AG09319 (cell line): ENCODE results near the gene ARHGAP10.
A peak's percentile ranks its signal among the peaks of the same experiment; 100 is the strongest.

Experiments used
- DNase-seq: peaks from one replicate; pipeline ENCODE4 v3.0.0-alpha.2; 2010; ENCODE audit warnings: low read depth; ENCODE audit errors: extremely low read depth
- TF ChIP-seq, protein P1 (sequence below): IDR thresholded peaks from 2 replicates; pipeline ENCODE4 v1.5.1; 2011; ENCODE audit warnings: low read depth, mild to moderate bottlenecking, inconsistent platforms, low read length, moderate library complexity

The ARHGAP10 gene

DNA sequence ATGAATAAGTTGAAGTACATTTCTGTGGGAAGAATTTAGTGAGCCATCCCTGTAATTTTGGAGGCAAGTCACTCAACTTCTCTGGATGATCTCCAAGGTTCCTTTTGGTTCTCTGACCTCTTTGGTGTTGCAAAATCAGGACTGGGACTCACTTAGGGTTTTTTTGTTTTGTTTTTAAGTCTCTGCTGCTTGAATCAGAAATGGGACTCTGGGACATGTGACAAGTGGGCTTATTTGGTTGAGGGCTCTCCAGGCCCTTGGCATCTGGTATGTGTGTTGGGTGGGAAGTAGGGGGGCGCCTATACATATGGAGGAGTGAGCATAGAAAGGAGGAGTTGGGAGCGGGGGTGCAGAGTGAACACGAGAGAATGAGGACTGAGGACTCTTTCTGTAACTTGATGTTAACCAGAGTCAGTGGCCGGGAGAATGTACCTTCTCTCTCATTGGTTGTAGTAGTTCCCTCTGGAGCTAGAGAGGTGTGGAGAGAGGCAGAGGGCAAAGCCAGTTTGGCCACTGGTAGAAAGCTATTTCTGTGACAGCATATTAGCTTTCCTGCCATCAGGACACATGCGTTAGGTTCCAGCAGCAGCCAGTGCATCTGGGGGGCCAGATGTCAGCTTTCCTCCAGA lies 1.9 kb downstream of the ARHGAP10 start:
- DNase-seq: no peak
- TF ChIP-seq, protein P1, sequence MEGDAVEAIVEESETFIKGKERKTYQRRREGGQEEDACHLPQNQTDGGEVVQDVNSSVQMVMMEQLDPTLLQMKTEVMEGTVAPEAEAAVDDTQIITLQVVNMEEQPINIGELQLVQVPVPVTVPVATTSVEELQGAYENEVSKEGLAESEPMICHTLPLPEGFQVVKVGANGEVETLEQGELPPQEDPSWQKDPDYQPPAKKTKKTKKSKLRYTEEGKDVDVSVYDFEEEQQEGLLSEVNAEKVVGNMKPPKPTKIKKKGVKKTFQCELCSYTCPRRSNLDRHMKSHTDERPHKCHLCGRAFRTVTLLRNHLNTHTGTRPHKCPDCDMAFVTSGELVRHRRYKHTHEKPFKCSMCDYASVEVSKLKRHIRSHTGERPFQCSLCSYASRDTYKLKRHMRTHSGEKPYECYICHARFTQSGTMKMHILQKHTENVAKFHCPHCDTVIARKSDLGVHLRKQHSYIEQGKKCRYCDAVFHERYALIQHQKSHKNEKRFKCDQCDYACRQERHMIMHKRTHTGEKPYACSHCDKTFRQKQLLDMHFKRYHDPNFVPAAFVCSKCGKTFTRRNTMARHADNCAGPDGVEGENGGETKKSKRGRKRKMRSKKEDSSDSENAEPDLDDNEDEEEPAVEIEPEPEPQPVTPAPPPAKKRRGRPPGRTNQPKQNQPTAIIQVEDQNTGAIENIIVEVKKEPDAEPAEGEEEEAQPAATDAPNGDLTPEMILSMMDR: 0 out of 2 replicates have a peak, but pooled peaks have one; percentile 1

DNA sequence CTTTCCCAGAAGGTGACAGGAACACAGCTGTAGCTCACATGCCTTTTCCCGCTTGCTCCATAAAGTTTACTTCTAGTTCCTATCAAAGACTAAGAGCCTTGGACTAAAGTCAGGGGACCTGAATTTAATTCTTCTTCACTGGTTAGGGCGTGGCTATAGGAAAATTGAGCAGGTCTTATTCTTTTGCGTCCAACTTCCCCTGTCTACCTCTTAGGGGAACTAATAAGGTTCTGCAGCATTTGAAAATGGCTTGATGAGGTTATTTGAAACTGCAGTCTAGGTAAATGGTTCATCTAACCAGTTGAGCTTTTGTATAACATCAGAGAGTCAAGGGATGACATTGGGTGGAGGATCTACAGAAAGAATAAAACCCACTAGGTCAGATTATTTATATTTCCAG lies 2.6 kb downstream of the ARHGAP10 start:
- DNase-seq: no peak
- TF ChIP-seq, protein P1: no peak

DNA sequence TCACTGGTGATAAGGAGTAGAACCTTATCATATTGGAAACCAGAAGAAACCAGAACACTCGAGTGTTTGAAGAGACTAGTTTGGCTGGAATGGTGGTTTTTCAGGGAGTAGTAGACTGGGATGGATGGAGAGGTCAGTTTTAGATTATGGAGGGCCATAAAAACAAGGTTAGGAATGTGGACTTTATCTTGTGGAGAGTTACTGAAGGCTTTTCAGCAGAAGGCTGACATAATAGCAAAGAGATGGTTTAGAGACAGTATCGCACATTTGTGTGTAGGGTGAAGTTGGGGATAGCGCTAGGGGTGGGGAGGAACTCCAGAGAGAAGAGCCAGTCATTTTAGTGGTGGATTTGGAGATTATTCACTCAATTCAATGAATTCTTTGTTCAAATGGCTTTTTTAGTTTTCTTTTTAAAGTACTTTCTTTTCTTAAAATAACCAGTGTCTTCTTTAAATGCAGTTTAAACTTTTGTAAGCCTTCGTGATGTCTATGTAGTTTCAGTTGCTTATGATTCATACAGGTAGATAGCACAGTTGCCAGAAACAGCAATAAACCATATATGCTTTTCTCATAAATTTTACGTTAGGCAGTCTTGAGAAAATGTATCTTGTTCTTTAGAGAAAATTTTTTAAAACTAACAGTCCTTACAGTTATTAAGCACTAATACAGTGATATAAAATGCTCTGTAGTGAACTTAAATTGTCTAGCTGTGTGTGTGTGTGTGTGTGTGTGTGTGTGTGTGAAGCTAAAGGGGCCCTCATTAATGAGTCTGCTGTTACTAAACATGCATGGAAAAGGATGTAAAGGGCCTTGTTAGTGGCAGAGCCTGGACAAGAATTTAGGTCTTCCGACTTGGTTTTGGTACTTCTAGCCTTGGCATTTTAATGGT lies 3.8 kb downstream of the ARHGAP10 start:
- TF ChIP-seq, protein P1: no peak
- DNase-seq: no peak

DNA sequence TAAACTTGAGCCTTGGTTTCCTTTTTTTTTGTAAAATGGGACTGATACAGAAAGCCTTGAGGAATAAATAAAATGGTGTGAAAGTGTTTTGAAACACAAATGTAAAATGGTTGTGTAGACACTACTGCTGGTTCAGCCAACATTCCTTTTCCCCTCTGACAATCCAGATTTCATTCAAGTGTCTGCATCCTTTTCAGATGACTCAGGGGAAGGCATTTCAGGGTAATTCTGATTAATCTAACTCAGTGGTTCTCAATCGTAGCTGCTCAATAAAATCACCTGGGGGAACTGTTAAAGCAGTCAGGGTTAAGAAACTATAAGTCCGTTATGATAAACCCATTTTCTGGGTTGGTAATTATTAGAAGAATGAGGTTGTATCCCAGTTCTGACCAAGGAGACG lies 4.6 kb downstream of the ARHGAP10 start:
- TF ChIP-seq, protein P1: no peak
- no peak for DNase-seq

DNA sequence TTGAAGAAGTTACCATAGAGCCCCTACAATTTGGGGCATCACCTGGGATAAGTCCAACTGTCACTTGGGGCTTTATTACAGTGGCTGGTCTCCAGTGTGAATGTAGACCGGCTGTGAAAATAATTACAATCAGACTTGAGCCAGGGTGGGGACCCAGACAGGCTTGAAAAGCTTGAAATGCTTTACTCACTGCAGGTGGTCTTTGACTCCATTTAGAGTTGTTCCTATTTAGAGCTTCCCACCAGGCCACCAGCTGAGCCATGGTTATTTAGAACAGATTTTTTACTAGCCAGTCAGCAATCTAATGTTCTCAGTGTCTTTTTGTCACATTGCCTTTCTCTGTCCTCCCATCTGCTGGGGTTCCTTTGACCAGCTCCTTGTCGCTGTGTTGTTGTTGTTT lies 5.7 kb downstream of the ARHGAP10 start:
- no peak for DNase-seq
- TF ChIP-seq, protein P1: no peak

DNA sequence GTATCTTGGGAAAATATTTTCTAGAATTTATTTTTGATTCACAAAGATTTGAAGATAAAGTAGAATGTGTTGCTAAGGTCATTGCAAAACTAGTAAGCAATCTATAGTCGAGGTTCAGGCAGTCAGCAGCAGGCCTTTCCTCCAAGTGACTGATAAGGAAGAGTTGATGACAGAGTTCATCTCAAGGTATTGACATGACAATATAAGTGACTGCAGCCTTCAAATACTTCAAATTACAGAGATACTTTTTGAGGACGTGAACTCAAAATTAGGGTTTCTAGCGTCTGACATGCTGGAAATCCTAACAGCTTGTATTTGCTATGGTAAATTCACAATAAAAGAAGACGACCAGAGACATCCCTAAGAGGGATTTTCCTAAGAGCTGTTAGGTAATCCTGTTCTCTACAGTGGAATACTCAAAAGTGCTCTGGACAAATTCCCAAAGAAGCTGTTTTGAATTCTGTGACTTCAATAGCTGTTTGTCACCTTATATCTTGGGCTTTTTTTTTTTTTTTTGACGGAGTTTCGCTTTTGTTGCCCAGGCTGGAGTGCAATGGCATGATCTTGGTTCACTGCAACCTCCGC lies 7.4 kb downstream of the ARHGAP10 start:
- TF ChIP-seq, protein P1: no peak
- no peak for DNase-seq

DNA sequence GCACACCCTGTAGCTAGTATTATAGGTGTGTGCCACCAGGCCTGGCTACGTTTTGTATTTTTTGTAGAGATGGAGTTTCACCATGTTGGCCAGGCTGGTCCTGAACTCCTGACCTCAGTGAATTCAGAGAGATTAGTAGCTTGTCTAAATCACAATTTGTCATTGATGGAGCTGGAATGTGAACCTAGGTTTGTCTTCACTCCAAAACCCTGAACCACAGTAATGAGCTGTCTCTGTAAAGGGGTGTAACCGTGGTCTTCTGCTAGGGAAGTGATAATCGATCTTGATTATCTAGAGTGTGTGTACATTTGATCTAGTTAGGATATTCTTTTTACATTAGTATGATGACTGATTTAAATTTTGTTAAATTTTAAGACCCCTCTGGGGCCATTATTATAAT lies 8.3 kb downstream of the ARHGAP10 start:
- DNase-seq: no peak
- TF ChIP-seq, protein P1: no peak
